ENCODE results near the gene CRTC1. TPM values are rescaled to one million over a fixed set of nuclear protein-coding genes. Genes with fewer than 3 reads are reported as not detected.
A peak's percentile ranks its signal among the peaks of the same experiment; 100 is the strongest.

The CRTC1 gene
- total RNA-seq (2014; rRNA removed; shearing (Covaris generic)), result 2.1 and 2.7 TPM in 2 replicates

- in situ Hi-C loops (cut with HindIII; ENCODE audit: low sequenced_read_pairs), result no loop called here
- peak; percentile 72 for DNase-seq (ENCODE audit: low spot score)
These were observed at the start of gene CRTC1 for GRCh38 chr19:18683109-18683957. Gene CRTC1 (plus strand): TSS chr19:18683680. CDS start chr19:18683703, 23 bp downstream.

- DNase-seq (ENCODE audit: low spot score), result no peak
- in situ Hi-C loops (cut with HindIII; ENCODE audit: low sequenced_read_pairs), result no loop called here
These were observed 48.7 kb upstream of the CRTC1 start for GRCh38 chr19:18634612-18635297.

GRCh38 chr19:18635831-18636182 is 47.7 kb upstream of the CRTC1 start:
- DNase-seq (ENCODE audit: low spot score), result no peak
- in situ Hi-C loops (cut with HindIII; ENCODE audit: low sequenced_read_pairs), result no loop called here

- DNase-seq (ENCODE audit: low spot score), result peak; percentile 96
- in situ Hi-C loops (cut with HindIII; ENCODE audit: low sequenced_read_pairs), result no loop called here
These were observed 47.1 kb upstream of the CRTC1 start for GRCh38 chr19:18636183-18636968.

- no peak for DNase-seq (ENCODE audit: low spot score)
- in situ Hi-C loops (cut with HindIII; ENCODE audit: low sequenced_read_pairs), result no loop called here
These were observed 46.4 kb upstream of the CRTC1 start, which contains the start of gene KLHL26 for GRCh38 chr19:18636969-18637629. Gene KLHL26 (plus strand): TSS chr19:18637028. CDS start chr19:18637055, 27 bp downstream.

GRCh38 chr19:18637673-18638630 is 45.5 kb upstream of the CRTC1 start:
- DNase-seq (ENCODE audit: low spot score), result peak; percentile 67
- in situ Hi-C loops (cut with HindIII; ENCODE audit: low sequenced_read_pairs), result no loop called here

- in situ Hi-C loops (cut with HindIII; ENCODE audit: low sequenced_read_pairs), result no loop called here
- no peak for DNase-seq (ENCODE audit: low spot score)
These were observed 43.7 kb upstream of the CRTC1 start for GRCh38 chr19:18639706-18640243.

- in situ Hi-C loops (cut with HindIII; ENCODE audit: low sequenced_read_pairs), result no loop called here
- DNase-seq (ENCODE audit: low spot score), result no peak
These were observed 39.1 kb upstream of the CRTC1 start for GRCh38 chr19:18644196-18645034.

GRCh38 chr19:18645035-18645511 is 38.4 kb upstream of the CRTC1 start:
- no peak for DNase-seq (ENCODE audit: low spot score)
- in situ Hi-C loops (cut with HindIII; ENCODE audit: low sequenced_read_pairs), result no loop called here

- in situ Hi-C loops (cut with HindIII; ENCODE audit: low sequenced_read_pairs), result no loop called here
- no peak for DNase-seq (ENCODE audit: low spot score)
These were observed 36.7 kb upstream of the CRTC1 start for GRCh38 chr19:18646535-18647370.

GRCh38 chr19:18647371-18647767 is 36.1 kb upstream of the CRTC1 start:
- no peak for DNase-seq (ENCODE audit: low spot score)
- in situ Hi-C loops (cut with HindIII; ENCODE audit: low sequenced_read_pairs), result no loop called here

GRCh38 chr19:18647807-18648206 is 35.7 kb upstream of the CRTC1 start:
- no peak for DNase-seq (ENCODE audit: low spot score)
- in situ Hi-C loops (cut with HindIII; ENCODE audit: low sequenced_read_pairs), result no loop called here

- in situ Hi-C loops (cut with HindIII; ENCODE audit: low sequenced_read_pairs), result no loop called here
- no peak for DNase-seq (ENCODE audit: low spot score)
These were observed 34.5 kb upstream of the CRTC1 start for GRCh38 chr19:18648973-18649315.

GRCh38 chr19:18649371-18650020 is 34.0 kb upstream of the CRTC1 start:
- in situ Hi-C loops (cut with HindIII; ENCODE audit: low sequenced_read_pairs), result no loop called here
- DNase-seq (ENCODE audit: low spot score), result peak; percentile 52

GRCh38 chr19:18650021-18650390 is 33.5 kb upstream of the CRTC1 start:
- in situ Hi-C loops (cut with HindIII; ENCODE audit: low sequenced_read_pairs), result no loop called here

More at GRCh38 chr19:18650021-18650390, 33.5 kb upstream of the CRTC1 start:
- DNase-seq (ENCODE audit: low spot score), result peak; percentile 56
